C4-2B (cell line): ENCODE data around the gene OR5T3.

Source experiments
- CTCF ChIP-seq: fragments of 450-650 bp; conservative IDR thresholded peaks from 2 replicates; pipeline ENCODE4 v1.5.1; 2017; ENCODE audit warnings: mild to moderate bottlenecking
- ZFX ChIP-seq: fragments of 450-650 bp; IDR thresholded peaks from 2 replicates; pipeline ENCODE4 v1.6.1; 2017

DNA sequence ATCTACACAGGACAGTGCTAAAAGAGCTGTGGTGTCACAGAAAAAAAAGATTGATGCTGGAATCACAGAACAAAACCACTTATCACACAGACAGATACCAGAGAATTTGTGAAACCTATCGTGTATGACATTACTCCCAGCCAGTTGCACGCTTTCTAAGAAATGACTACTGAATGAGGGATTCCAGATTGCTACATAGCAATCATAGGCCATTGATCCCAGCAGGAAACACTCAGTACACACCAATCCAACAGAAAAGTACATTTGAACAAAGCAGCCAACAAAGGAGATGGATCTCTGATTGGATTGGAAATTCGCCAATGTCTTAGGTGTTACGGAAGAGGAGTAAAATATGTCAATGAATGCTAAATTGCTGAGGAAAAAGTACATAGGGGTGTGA is 44.8 kb downstream of the OR5T3 start:
- TF ChIP-seq CTCF (no peak), ZFX (no peak)
